GM20000 (cell line): Measurements from ENCODE around the gene RAB23.

Experiments
- DNase-seq: peaks from one replicate; pipeline ENCODE4 v3.0.0; 2012; ENCODE audit warnings: low spot score
- CTCF ChIP-seq: IDR thresholded peaks from 2 replicates; pipeline ENCODE4 v1.5.1; 2012; ENCODE audit warnings: mild to moderate bottlenecking, control low read depth; ENCODE audit errors: extremely low read depth, missing control alignments

Gene RAB23

DNA sequence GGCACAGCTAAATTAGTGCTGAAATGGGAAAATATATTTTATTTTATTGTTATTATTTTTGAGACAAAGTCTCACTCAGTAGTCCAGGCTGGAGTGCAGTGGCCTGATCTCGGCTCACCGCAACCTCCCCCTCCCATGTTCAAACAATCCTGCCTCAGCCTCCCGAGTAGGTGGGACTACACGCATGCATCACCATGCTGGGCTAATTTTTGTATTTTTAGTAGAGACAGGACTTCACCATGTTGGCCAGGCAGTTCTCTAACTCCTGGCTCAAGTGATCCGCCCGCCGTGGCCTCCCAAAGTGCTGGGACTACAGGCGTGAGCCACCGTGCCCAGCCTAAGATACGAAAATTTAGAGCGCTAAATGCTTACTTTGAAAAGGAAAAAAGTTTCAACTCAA is 4.8 kb downstream of the RAB23 start:
- TF ChIP-seq CTCF: no peak
- no peak for DNase-seq

DNA sequence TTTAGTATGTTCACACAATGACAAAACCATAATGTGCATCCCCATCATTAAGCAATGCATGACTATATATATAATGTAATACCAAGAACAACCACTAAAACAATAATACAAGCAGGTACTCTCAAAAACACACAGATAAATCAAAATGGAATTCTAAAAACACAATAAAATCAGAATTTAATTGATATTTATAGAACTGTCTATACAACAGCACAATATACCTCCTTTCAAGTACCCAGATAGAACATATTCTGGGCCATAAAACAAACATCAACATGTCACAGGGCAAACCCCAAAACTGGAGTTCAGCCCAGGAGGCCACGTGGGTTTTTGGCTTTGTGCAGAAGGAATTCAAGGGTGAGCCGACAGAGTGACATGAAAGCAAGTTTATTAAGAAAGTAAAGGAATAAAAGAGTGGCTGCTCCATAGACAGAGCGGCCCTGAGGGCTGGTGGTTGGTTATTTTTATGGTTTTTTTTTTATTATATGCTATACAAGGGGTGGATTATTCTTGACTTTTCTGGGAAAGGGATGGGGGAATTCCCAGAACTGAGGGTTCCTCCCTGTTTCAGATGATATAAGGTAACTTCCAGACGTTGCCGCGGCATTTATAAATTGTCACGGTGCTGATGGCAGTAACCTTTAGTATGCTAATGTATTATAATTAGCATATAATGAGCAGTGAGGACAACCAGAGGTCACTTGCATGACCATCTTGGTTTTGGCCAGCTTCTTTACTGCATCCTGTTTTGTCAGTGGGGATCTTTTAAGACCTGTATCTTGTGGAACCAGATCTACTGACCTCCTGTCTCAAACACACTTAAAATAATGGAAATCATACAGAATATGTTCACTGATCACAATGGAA is 5.6 kb downstream of the RAB23 start:
- TF ChIP-seq CTCF: no peak
- no peak for DNase-seq

GRCh38 chr6:57215260-57215659 is 6.8 kb downstream of the RAB23 start:
- TF ChIP-seq CTCF: no peak
- no peak for DNase-seq

GRCh38 chr6:57210060-57210459 is 12.0 kb downstream of the RAB23 start:
- no peak for DNase-seq
- no peak for TF ChIP-seq CTCF

DNA sequence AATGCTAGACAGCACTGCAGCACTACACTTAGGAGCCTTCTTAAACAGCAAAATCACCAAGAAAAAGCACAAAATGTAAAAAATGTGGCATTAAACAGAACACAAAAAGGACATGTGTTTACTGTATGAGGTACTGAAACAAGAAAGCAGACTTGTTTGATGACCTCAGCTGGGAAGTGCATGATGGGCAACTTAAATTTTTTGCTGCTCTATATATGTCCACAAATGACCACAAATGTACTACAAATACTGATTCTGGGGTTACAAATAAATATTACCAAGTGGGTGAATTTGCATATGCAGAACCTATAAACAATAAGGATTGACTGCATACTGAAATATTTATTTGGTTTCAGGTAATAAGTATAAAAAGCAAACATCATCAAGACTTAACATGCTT is 13.1 kb downstream of the RAB23 start:
- TF ChIP-seq CTCF: no peak
- DNase-seq: no peak

DNA sequence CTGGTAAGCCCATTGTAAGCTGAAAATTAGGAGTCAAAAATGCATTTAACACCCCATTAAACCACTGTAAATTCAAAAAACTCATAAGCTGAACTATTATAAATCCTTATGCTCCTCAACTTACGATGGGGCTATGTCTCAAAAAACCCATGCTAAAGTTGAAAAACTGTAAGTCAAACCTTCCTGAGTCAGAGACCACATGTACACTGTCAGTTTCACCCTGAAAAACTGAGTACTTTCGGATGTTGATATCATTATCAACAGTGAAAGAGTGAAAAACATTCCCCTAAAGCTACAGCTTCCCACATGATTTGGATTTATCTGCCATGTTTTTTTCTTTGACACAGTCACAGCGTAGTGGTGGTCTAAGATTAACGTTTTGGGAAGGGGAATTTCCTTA is 14.2 kb downstream of the RAB23 start:
- no peak for DNase-seq

More for the DNA sequence above, 14.2 kb downstream of the RAB23 start:
- TF ChIP-seq CTCF: no peak
